ENCODE results near the gene EZR. TPM values are rescaled to one million over a fixed set of nuclear protein-coding genes. Genes with fewer than 3 reads are reported as not detected.

The EZR gene
- total and polyA plus RNA-seq, 2 of the 13 experiments (the other 11 are each of a cell fraction or from before 2014, with no cell fraction given) = 34.7 to 60.3 TPM

- 0 out of 2 replicates have a peak, but pooled peaks have one; percentile 40 for TF ChIP-seq PAXIP1 (CRISPR knock-in tag; conservative IDR thresholded peaks at IDR 0.05)
- TF ChIP-seq PLRG1 (conservative IDR thresholded peaks at IDR 0.05) = no peak
- 0 out of 2 replicates have a peak, but pooled peaks have one; percentile 50 for TF ChIP-seq ZNF737 (CRISPR knock-in tag; IDR thresholded peaks at IDR 0.05; ENCODE audit: borderline replicate concordance)
- TF ChIP-seq EED (CRISPR knock-in tag; IDR thresholded peaks at IDR 0.05) = peak; percentile 62; the same call in 1 of the 2 replicates
- peak; percentile 77 for TF ChIP-seq ZMYM4 (CRISPR knock-in tag; IDR thresholded peaks at IDR 0.05)
- TF ChIP-seq ZNF552 (CRISPR knock-in tag; IDR thresholded peaks at IDR 0.05; ENCODE audit: borderline replicate concordance) = peak; percentile 86; the same call in 1 of the 2 replicates
- TF ChIP-seq ZHX2 (IDR thresholded peaks at IDR 0.05; ENCODE audit: low read depth) = peak; percentile 88
- peak; percentile 89; the same call in 1 of the 2 replicates for TF ChIP-seq ZHX2 (CRISPR knock-in tag; IDR thresholded peaks at IDR 0.05; ENCODE audit: borderline replicate concordance)
- TF ChIP-seq ADNP (CRISPR knock-in tag; IDR thresholded peaks at IDR 0.05) = no peak
- peak; percentile 52 for TF ChIP-seq ZNF607 (CRISPR knock-in tag; IDR thresholded peaks at IDR 0.05; ENCODE audit: borderline replicate concordance)
- TF ChIP-seq ZIK1 (CRISPR knock-in tag; IDR thresholded peaks at IDR 0.05; ENCODE audit: borderline replicate concordance, low read depth) = peak; percentile 72; the same call in 1 of the 2 replicates
- TF ChIP-seq ZNF770 (CRISPR knock-in tag; IDR thresholded peaks at IDR 0.05) = peak; percentile 36; the same call in 1 of the 2 replicates
- 0 out of 2 replicates have a peak, but pooled peaks have one; percentile 22 for TF ChIP-seq ZNF556 (CRISPR knock-in tag; IDR thresholded peaks at IDR 0.05; ENCODE audit: borderline replicate concordance)
- peak; percentile 98; the same call in 1 of the 2 replicates for TF ChIP-seq GLI4 (CRISPR knock-in tag; IDR thresholded peaks at IDR 0.05; ENCODE audit: borderline replicate concordance)
- TF ChIP-seq ZNF597 (CRISPR knock-in tag; IDR thresholded peaks at IDR 0.05) = no peak
Observed at GRCh38 chr6:158819213-158819976, at the start of gene EZR (continued).
